HepG2 (cell line): Measurements from ENCODE around the gene ARID5B.

Experiments used
- ARID4A ChIP-seq: sonication (generic); formaldehyde crosslinking; IDR thresholded peaks from 2 replicates; pipeline ENCODE4 v1.5.0; 2020; ENCODE audit warnings: mild to moderate bottlenecking, missing genetic modification reagents, borderline replicate concordance
- CAMTA2 ChIP-seq: sonication (generic); formaldehyde crosslinking; IDR thresholded peaks from 2 replicates; pipeline ENCODE4 v1.4.0; 2020; ENCODE audit warnings: mild to moderate bottlenecking, missing genetic modification reagents, borderline replicate concordance
- CBX1 ChIP-seq: IDR thresholded peaks from one replicate; pipeline ENCODE4 v1.6.1; 2016; ENCODE audit warnings: antibody characterized with exemption, low read depth
- PHF8 ChIP-seq: sonication (generic); formaldehyde crosslinking; IDR thresholded peaks from 2 replicates; pipeline ENCODE4 v1.5.0; 2020; ENCODE audit warnings: missing genetic modification reagents
- POLR2A ChIP-seq, 2 experiments: IDR thresholded peaks; 2 replicates each; pipeline ENCODE4 v1.6.1; 2011; ENCODE audit warnings: low read depth in 2 of 2, low read length in 2 of 2, mild to moderate bottlenecking in 1 of 2, moderate library complexity in 1 of 2; ENCODE audit not compliant: insufficient read depth in 1 of 2
- PRDM4 ChIP-seq: sonication (generic); formaldehyde crosslinking; IDR thresholded peaks from 2 replicates; pipeline ENCODE4 v1.9.0; 2021; ENCODE audit warnings: missing genetic modification reagents, borderline replicate concordance
- SMC3 ChIP-seq: IDR thresholded peaks from 2 replicates; pipeline ENCODE4 v1.6.1; 2011; ENCODE audit warnings: low read length, improper control_type of control experiment
- U2AF2 ChIP-seq: fragments of 200-400 bp; formaldehyde crosslinking; IDR thresholded peaks from 2 replicates; pipeline ENCODE4 v1.6.1; 2017; ENCODE audit warnings: low read depth, mild to moderate bottlenecking, low read length
- ZNF777 ChIP-seq: sonication (generic); formaldehyde crosslinking; IDR thresholded peaks from 2 replicates; pipeline ENCODE4 v1.4.0; 2020; ENCODE audit warnings: missing genetic modification reagents

- TF ChIP-seq ZNF777 (CRISPR knock-in tag) (no peak), PRDM4 (CRISPR knock-in tag) (no peak), U2AF2 (no peak), CBX1 (no peak), CAMTA2 (CRISPR knock-in tag) (no peak), ARID4A (CRISPR knock-in tag) (no peak; the same call in 1 of the 2 replicates), SMC3 (no peak), PHF8 (CRISPR knock-in tag) (no peak), POLR2A (IDR thresholded peaks at IDR 0.05; ENCODE audit: insufficient read depth in 1 of 2, low read depth in 2 of 2, low read length in 2 of 2) (no peak; a peak in 1 of 4 replicates)
These were observed 194.0 kb downstream of the ARID5B start for GRCh38 chr10:62095181-62096122.
